Measurements from ENCODE around the gene SPDYE6. TPM values are rescaled to one million over a fixed set of nuclear protein-coding genes. Genes with fewer than 3 reads are reported as not detected.

Gene SPDYE6
- total and polyA plus RNA-seq, 2 experiments from 2014 or later: not detected

Small RNA genes lying within 50 kb of the gene (microRNA-seq; reads per million reads assigned to microRNA genes)
- gene MIR548O: not detected

Small RNA genes lying within 50 kb of the gene (small RNA-seq; reads per million reads assigned to genes)
- gene AC091390.4 (ENCODE audit: low replicate concordance) (not detected), gene MIR548O (ENCODE audit: low replicate concordance) (not detected), gene RF00019 (ENCODE audit: low replicate concordance) (not detected)

Other genes starting within 250 kb of the SPDYE6 start
- 21.9 and 30.3 TPM in 2 replicates for gene SH2B2, start 69.6 kb downstream of the SPDYE6 start, total RNA-seq (2014; rRNA removed; shearing (Covaris generic))
- 5.6 and 8.7 TPM in 2 replicates for gene SH2B2, start 69.6 kb downstream of the SPDYE6 start, polyA plus RNA-seq (2016; fragmentation: Nextera tagmentation; extraction: Ambion mirVana)
- 25.4 and 29.1 TPM in 2 replicates for gene PRKRIP1, start 39.9 kb upstream of the SPDYE6 start, total RNA-seq (2014; rRNA removed; shearing (Covaris generic))
- 24.8 and 25.5 TPM in 2 replicates for gene PRKRIP1, start 39.9 kb upstream of the SPDYE6 start, polyA plus RNA-seq (2016; fragmentation: Nextera tagmentation; extraction: Ambion mirVana)
- 21.7 and 33.8 TPM in 2 replicates for gene ORAI2, start 77.1 kb upstream of the SPDYE6 start, total RNA-seq (2014; rRNA removed; shearing (Covaris generic))
- gene ORAI2, start 77.1 kb upstream of the SPDYE6 start, polyA plus RNA-seq (2016; fragmentation: Nextera tagmentation; extraction: Ambion mirVana): 6.6 and 8.6 TPM in 2 replicates
- 31.0 and 45.0 TPM in 2 replicates for gene ALKBH4, start 108.4 kb upstream of the SPDYE6 start, total RNA-seq (2014; rRNA removed; shearing (Covaris generic))
- gene ALKBH4, start 108.4 kb upstream of the SPDYE6 start, polyA plus RNA-seq (2016; fragmentation: Nextera tagmentation; extraction: Ambion mirVana): 17.7 and 20.0 TPM in 2 replicates
- gene LRWD1, start 108.5 kb upstream of the SPDYE6 start, total RNA-seq (2014; rRNA removed; shearing (Covaris generic)): 43.3 and 55.2 TPM in 2 replicates
- 24.0 and 28.1 TPM in 2 replicates for gene LRWD1, start 108.5 kb upstream of the SPDYE6 start, polyA plus RNA-seq (2016; fragmentation: Nextera tagmentation; extraction: Ambion mirVana)
- gene POLR2J, start 122.5 kb upstream of the SPDYE6 start, total RNA-seq (2014; rRNA removed; shearing (Covaris generic)): 32.2 and 39.0 TPM in 2 replicates
- 167 and 190 TPM in 2 replicates for gene POLR2J, start 122.5 kb upstream of the SPDYE6 start, polyA plus RNA-seq (2016; fragmentation: Nextera tagmentation; extraction: Ambion mirVana)
- 1.5 and 4.2 TPM in 2 replicates for gene RASA4B, start 161.3 kb upstream of the SPDYE6 start, total RNA-seq (2014; rRNA removed; shearing (Covaris generic))
- gene RASA4B, start 161.3 kb upstream of the SPDYE6 start, polyA plus RNA-seq (2016; fragmentation: Nextera tagmentation; extraction: Ambion mirVana): 0.99 and 1.1 TPM in 2 replicates
- gene UPK3BL2, start 187.3 kb upstream of the SPDYE6 start, total RNA-seq (2014; rRNA removed; shearing (Covaris generic)): 1.5 TPM in 1 of 2 replicates, not detected in the other
- gene UPK3BL2, start 187.3 kb upstream of the SPDYE6 start, polyA plus RNA-seq (2016; fragmentation: Nextera tagmentation; extraction: Ambion mirVana): 0.87 and 0.99 TPM in 2 replicates
- not detected in 2 replicates for gene SPDYE2, start 194.8 kb upstream of the SPDYE6 start, total RNA-seq (2014; rRNA removed; shearing (Covaris generic))
- gene SPDYE2, start 194.8 kb upstream of the SPDYE6 start, polyA plus RNA-seq (2016; fragmentation: Nextera tagmentation; extraction: Ambion mirVana): 0.79 and 1.0 TPM in 2 replicates
- 8.7 and 18.9 TPM in 2 replicates for gene POLR2J3, start 216.1 kb upstream of the SPDYE6 start, total RNA-seq (2014; rRNA removed; shearing (Covaris generic))
- gene POLR2J3, start 216.1 kb upstream of the SPDYE6 start, polyA plus RNA-seq (2016; fragmentation: Nextera tagmentation; extraction: Ambion mirVana): 135 and 155 TPM in 2 replicates

Measured in GM23338 (cell line).